ENCODE measurements around the gene CES2. TPM values are rescaled to one million over a fixed set of nuclear protein-coding genes. Genes with fewer than 3 reads are reported as not detected.
"Not testable (repeated sequence)": the region's sequence is repeated elsewhere in the genome, so short reads cannot be mapped to it uniquely, and the experiment has no call there.

Gene CES2
- total RNA-seq, 1 donor = 23.8 TPM

GRCh38 chr16:66960270-66960669 is 25.0 kb downstream of the CES2 start:
- peaks cover 39% of the 10 kb centered on the region for H3K4me1 ChIP-seq (ENCODE audit: insufficient read depth, low read length)
- H3K9me3 ChIP-seq (ENCODE audit: low read depth, low read length) = no peaks in the 10 kb centered on the region
- no peaks in the 10 kb centered on the region for H3K27me3 ChIP-seq (ENCODE audit: insufficient read depth, low read length)
- no peak overlapping the region for H3K4me3 ChIP-seq (ENCODE audit: low read length)

- Histone ChIP-seq H3K4me3 (ENCODE audit: low read length) (no peak within 1 kb of the TSS), H3K9me3 (ENCODE audit: low read depth, low read length) (no peaks in the 10 kb centered on the region), H3K27me3 (ENCODE audit: insufficient read depth, low read length) (no peaks in the 10 kb centered on the region), H3K4me1 (ENCODE audit: insufficient read depth, low read length) (peaks cover 39% of the 10 kb centered on the region)
Observed at GRCh38 chr16:66961065-66961744, 25.9 kb downstream of the CES2 start, which contains the start of gene CES3. Gene CES3 (plus strand): TSS chr16:66961266. CDS start chr16:66961308, 42 bp downstream.

- Histone ChIP-seq H3K4me1 (ENCODE audit: insufficient read depth, low read length) (peaks cover 39% of the 10 kb centered on the region), H3K4me3 (ENCODE audit: low read length) (no peak overlapping the region), H3K27me3 (ENCODE audit: insufficient read depth, low read length) (no peaks in the 10 kb centered on the region), H3K9me3 (ENCODE audit: low read depth, low read length) (no peaks in the 10 kb centered on the region)
Observed at GRCh38 chr16:66961914-66962313, 26.6 kb downstream of the CES2 start.

GRCh38 chr16:66964049-66964448 is 28.7 kb downstream of the CES2 start:
- no peak overlapping the region for H3K4me3 ChIP-seq (ENCODE audit: low read length)
- H3K4me1 ChIP-seq (ENCODE audit: insufficient read depth, low read length) = peaks cover 29% of the 10 kb centered on the region
- no peaks in the 10 kb centered on the region for H3K27me3 ChIP-seq (ENCODE audit: insufficient read depth, low read length)
- no peaks in the 10 kb centered on the region for H3K9me3 ChIP-seq (ENCODE audit: low read depth, low read length)

GRCh38 chr16:66968847-66969246 is 33.5 kb downstream of the CES2 start:
- no peaks in the 10 kb centered on the region for H3K9me3 ChIP-seq (ENCODE audit: low read depth, low read length)
- H3K4me3 ChIP-seq (ENCODE audit: low read length) = no peak overlapping the region
- H3K27me3 ChIP-seq (ENCODE audit: insufficient read depth, low read length) = no peaks in the 10 kb centered on the region
- no peaks in the 10 kb centered on the region for H3K4me1 ChIP-seq (ENCODE audit: insufficient read depth, low read length)

- Histone ChIP-seq H3K9me3 (ENCODE audit: low read depth, low read length) (no peaks in the 10 kb centered on the region), H3K4me1 (ENCODE audit: insufficient read depth, low read length) (no peaks in the 10 kb centered on the region), H3K4me3 (ENCODE audit: low read length) (no peak overlapping the region), H3K27me3 (ENCODE audit: insufficient read depth, low read length) (no peaks in the 10 kb centered on the region)
Observed at GRCh38 chr16:66970775-66971720, 35.7 kb downstream of the CES2 start.

GRCh38 chr16:66972983-66973382 is 37.7 kb downstream of the CES2 start:
- no peak overlapping the region for H3K4me3 ChIP-seq (ENCODE audit: low read length)
- H3K9me3 ChIP-seq (ENCODE audit: low read depth, low read length) = no peaks in the 10 kb centered on the region
- no peaks in the 10 kb centered on the region for H3K4me1 ChIP-seq (ENCODE audit: insufficient read depth, low read length)
- H3K27me3 ChIP-seq (ENCODE audit: insufficient read depth, low read length) = no peaks in the 10 kb centered on the region

- H3K4me3 ChIP-seq (ENCODE audit: low read length) = no peak overlapping the region
- H3K27me3 ChIP-seq (ENCODE audit: insufficient read depth, low read length) = no peaks in the 10 kb centered on the region
- H3K9me3 ChIP-seq (ENCODE audit: low read depth, low read length) = no peaks in the 10 kb centered on the region
- no peaks in the 10 kb centered on the region for H3K4me1 ChIP-seq (ENCODE audit: insufficient read depth, low read length)
Observed at GRCh38 chr16:66973716-66974115, 38.4 kb downstream of the CES2 start.

- H3K4me3 ChIP-seq (ENCODE audit: low read length); H3K4me1 ChIP-seq (ENCODE audit: insufficient read depth, low read length); H3K27me3 ChIP-seq (ENCODE audit: insufficient read depth, low read length); H3K9me3 ChIP-seq (ENCODE audit: low read depth, low read length): not testable (repeated sequence)
Observed at GRCh38 chr16:66974156-66974931, 39.0 kb downstream of the CES2 start.

GRCh38 chr16:66974932-66975246 is 39.6 kb downstream of the CES2 start:
- H3K9me3 ChIP-seq (ENCODE audit: low read depth, low read length); H3K4me1 ChIP-seq (ENCODE audit: insufficient read depth, low read length); H3K27me3 ChIP-seq (ENCODE audit: insufficient read depth, low read length); H3K4me3 ChIP-seq (ENCODE audit: low read length): not testable (repeated sequence)

- H3K4me1 ChIP-seq (ENCODE audit: insufficient read depth, low read length) = no peaks in the 10 kb centered on the region
- H3K27me3 ChIP-seq (ENCODE audit: insufficient read depth, low read length) = no peaks in the 10 kb centered on the region
- no peak overlapping the region for H3K4me3 ChIP-seq (ENCODE audit: low read length)
- no peaks in the 10 kb centered on the region for H3K9me3 ChIP-seq (ENCODE audit: low read depth, low read length)
Observed at GRCh38 chr16:66975302-66975893, 40.1 kb downstream of the CES2 start.

GRCh38 chr16:66976746-66977145 is 41.4 kb downstream of the CES2 start:
- H3K4me1 ChIP-seq (ENCODE audit: insufficient read depth, low read length) = no peaks in the 10 kb centered on the region
- no peaks in the 10 kb centered on the region for H3K27me3 ChIP-seq (ENCODE audit: insufficient read depth, low read length)
- H3K9me3 ChIP-seq (ENCODE audit: low read depth, low read length) = no peaks in the 10 kb centered on the region
- H3K4me3 ChIP-seq (ENCODE audit: low read length) = no peak overlapping the region

GRCh38 chr16:66977341-66978113 is 42.2 kb downstream of the CES2 start:
- H3K9me3 ChIP-seq (ENCODE audit: low read depth, low read length) = no peaks in the 10 kb centered on the region
- H3K4me3 ChIP-seq (ENCODE audit: low read length) = no peak overlapping the region
- H3K27me3 ChIP-seq (ENCODE audit: insufficient read depth, low read length) = no peaks in the 10 kb centered on the region
- no peaks in the 10 kb centered on the region for H3K4me1 ChIP-seq (ENCODE audit: insufficient read depth, low read length)

- H3K27me3 ChIP-seq (ENCODE audit: insufficient read depth, low read length) = no peaks in the 10 kb centered on the region
- no peak overlapping the region for H3K4me3 ChIP-seq (ENCODE audit: low read length)
Observed at GRCh38 chr16:66979011-66979717, 43.8 kb downstream of the CES2 start.

More at GRCh38 chr16:66979011-66979717, 43.8 kb downstream of the CES2 start:
- Histone ChIP-seq H3K9me3 (ENCODE audit: low read depth, low read length) (no peaks in the 10 kb centered on the region), H3K4me1 (ENCODE audit: insufficient read depth, low read length) (peaks cover 1% of the 10 kb centered on the region)
